ENCODE results near the gene FUT1.
"Not testable (repeated sequence)": the region's sequence is repeated elsewhere in the genome, so short reads cannot be mapped to it uniquely, and the experiment has no call there.

Gene FUT1

GRCh38 chr19:48740164-48740972 lies 12.1 kb downstream of the FUT1 start, which contains the start of gene RASIP1:
Gene RASIP1 (minus strand): TSS chr19:48740610. CDS start chr19:48740282, 328 bp downstream.
- no peak for DNase-seq

GRCh38 chr19:48739404-48740163 lies 12.9 kb downstream of the FUT1 start:
- DNase-seq: no peak

GRCh38 chr19:48738557-48739403 lies 13.7 kb downstream of the FUT1 start:
- DNase-seq: peak; percentile 80

- DNase-seq: no peak
These were observed 15.0 kb downstream of the FUT1 start for GRCh38 chr19:48737360-48737998.

- DNase-seq: no peak
These were observed 17.3 kb downstream of the FUT1 start for GRCh38 chr19:48735031-48735615.

GRCh38 chr19:48734625-48735024 lies 17.8 kb downstream of the FUT1 start:
- no peak for DNase-seq

GRCh38 chr19:48731452-48731851 lies 21.0 kb downstream of the FUT1 start:
- no peak for DNase-seq

- DNase-seq: no peak
These were observed 23.4 kb downstream of the FUT1 start for GRCh38 chr19:48728911-48729664.

- DNase-seq: no peak
These were observed 25.9 kb downstream of the FUT1 start for GRCh38 chr19:48726556-48726955.

GRCh38 chr19:48724796-48725753 lies 27.4 kb downstream of the FUT1 start:
- peak; percentile 58 for DNase-seq

- no peak for DNase-seq
These were observed 30.2 kb downstream of the FUT1 start for GRCh38 chr19:48722196-48722708.

- DNase-seq: peak; percentile 99
These were observed 31.7 kb downstream of the FUT1 start for GRCh38 chr19:48720613-48721296.

GRCh38 chr19:48720251-48720612 lies 32.2 kb downstream of the FUT1 start:
- no peak for DNase-seq

GRCh38 chr19:48719263-48720171 lies 32.9 kb downstream of the FUT1 start, which contains the start of gene MAMSTR:
Gene MAMSTR (minus strand): TSS chr19:48719725. CDS start chr19:48719031, 694 bp downstream.
- DNase-seq: no peak

- no peak for DNase-seq
These were observed 33.7 kb downstream of the FUT1 start for GRCh38 chr19:48718711-48719231.

- not testable (repeated sequence) for DNase-seq
These were observed 34.3 kb downstream of the FUT1 start for GRCh38 chr19:48718106-48718505.

- DNase-seq: peak; percentile 97
These were observed 35.7 kb downstream of the FUT1 start for GRCh38 chr19:48716562-48717291.

Data from NCI-H1694 treated with DMSO at 0.1 percent for 48 hours (cell line).